IMR-90 (cell line): Measurements from ENCODE around the gene CDH12.

Experiments used
- MXI1 ChIP-seq: IDR thresholded peaks from 2 replicates; pipeline ENCODE4 v1.6.1; 2012; ENCODE audit warnings: low read depth, mild to moderate bottlenecking, low read length, moderate library complexity, borderline replicate concordance
- POLR2A ChIP-seq: IDR thresholded peaks from 2 replicates; pipeline ENCODE4 v1.6.1; 2012; ENCODE audit warnings: mild to moderate bottlenecking, low read depth, low read length
- RAD21 ChIP-seq: IDR thresholded peaks from 2 replicates; pipeline ENCODE4 v1.6.1; 2012; ENCODE audit warnings: low read length, improper control_type of control experiment
- RFX5 ChIP-seq: IDR thresholded peaks from 2 replicates; pipeline ENCODE4 v1.8.0; 2012; ENCODE audit warnings: low read depth, mild to moderate bottlenecking, low read length, moderate library complexity
- USF2 ChIP-seq: fragments of 150-350 bp; IDR thresholded peaks from 2 replicates; pipeline ENCODE4 v1.6.1; 2017; ENCODE audit warnings: mild to moderate bottlenecking, antibody characterized with exemption, low read length, low read depth
- TF ChIP-seq, protein P1 (sequence below): conservative IDR thresholded peaks from 2 replicates; pipeline ENCODE4 v1.5.1; 2012; ENCODE audit warnings: mild to moderate bottlenecking, low read depth, low read length, improper control_type of control experiment
- TF ChIP-seq, protein P2 (sequence below): fragments of 150-350 bp; IDR thresholded peaks from 2 replicates; pipeline ENCODE4 v1.6.1; 2016; ENCODE audit warnings: low read depth, mild to moderate bottlenecking, low read length, moderate library complexity, borderline replicate concordance

GRCh38 chr5:22531986-22532385 is 321.2 kb downstream of the CDH12 start:
- TF ChIP-seq RAD21 = no peak
- TF ChIP-seq POLR2A = no peak
- TF ChIP-seq MXI1 = no peak
- TF ChIP-seq, protein P1, sequence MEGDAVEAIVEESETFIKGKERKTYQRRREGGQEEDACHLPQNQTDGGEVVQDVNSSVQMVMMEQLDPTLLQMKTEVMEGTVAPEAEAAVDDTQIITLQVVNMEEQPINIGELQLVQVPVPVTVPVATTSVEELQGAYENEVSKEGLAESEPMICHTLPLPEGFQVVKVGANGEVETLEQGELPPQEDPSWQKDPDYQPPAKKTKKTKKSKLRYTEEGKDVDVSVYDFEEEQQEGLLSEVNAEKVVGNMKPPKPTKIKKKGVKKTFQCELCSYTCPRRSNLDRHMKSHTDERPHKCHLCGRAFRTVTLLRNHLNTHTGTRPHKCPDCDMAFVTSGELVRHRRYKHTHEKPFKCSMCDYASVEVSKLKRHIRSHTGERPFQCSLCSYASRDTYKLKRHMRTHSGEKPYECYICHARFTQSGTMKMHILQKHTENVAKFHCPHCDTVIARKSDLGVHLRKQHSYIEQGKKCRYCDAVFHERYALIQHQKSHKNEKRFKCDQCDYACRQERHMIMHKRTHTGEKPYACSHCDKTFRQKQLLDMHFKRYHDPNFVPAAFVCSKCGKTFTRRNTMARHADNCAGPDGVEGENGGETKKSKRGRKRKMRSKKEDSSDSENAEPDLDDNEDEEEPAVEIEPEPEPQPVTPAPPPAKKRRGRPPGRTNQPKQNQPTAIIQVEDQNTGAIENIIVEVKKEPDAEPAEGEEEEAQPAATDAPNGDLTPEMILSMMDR = no peak
- TF ChIP-seq, protein P2, sequence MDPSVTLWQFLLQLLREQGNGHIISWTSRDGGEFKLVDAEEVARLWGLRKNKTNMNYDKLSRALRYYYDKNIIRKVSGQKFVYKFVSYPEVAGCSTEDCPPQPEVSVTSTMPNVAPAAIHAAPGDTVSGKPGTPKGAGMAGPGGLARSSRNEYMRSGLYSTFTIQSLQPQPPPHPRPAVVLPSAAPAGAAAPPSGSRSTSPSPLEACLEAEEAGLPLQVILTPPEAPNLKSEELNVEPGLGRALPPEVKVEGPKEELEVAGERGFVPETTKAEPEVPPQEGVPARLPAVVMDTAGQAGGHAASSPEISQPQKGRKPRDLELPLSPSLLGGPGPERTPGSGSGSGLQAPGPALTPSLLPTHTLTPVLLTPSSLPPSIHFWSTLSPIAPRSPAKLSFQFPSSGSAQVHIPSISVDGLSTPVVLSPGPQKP = no peak
- no peak for TF ChIP-seq RFX5
- no peak for TF ChIP-seq USF2
